NCI-H82 (cell line): ENCODE measurements around the gene NMUR1.
A peak's percentile ranks its signal among the peaks of the same experiment; 100 is the strongest.

Experiments used
- DNase-seq: peaks from one replicate; lab custom pipeline; 2025; lab: John Stamatoyannopoulos, UW

The NMUR1 gene

DNA sequence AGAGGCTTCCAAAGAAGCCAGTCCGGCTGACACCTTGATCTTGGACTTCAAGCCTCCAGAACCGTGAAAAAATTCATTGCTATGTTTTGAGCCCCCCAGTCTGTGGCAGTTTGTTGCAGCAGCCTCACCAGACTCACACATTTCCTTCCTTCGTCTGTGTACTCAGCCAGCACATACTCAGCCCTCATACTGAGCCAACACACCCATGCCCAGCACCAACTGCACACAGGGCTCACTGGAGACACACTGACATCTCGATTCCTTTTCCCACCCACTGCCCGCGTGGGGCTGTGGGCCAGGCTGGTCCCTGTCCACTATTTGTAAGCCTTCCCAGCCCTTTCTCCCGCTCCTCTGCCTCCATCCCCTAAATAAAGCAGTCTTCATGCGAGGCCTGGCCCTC, 24.1 kb upstream of the NMUR1 start:
- no peak for DNase-seq

DNA sequence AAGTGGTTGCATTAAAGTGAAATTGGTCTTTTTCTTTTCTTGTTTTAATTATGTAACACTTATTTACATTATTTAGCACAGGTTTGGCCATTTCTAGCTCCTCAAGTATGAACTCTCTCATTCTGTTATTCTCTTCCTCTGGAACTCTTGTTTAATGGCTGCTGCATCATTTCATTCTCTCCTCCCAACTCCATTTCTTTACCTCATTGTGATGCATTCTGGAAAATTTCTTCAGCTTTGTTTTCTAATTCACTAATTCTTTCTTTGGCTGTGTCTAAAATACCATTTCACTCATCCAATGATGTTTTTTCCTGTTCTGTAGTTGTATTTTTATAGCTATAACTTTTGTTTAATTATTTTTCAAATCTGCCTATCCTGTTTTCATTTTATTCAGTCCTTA, 22.5 kb upstream of the NMUR1 start:
- DNase-seq, result no peak

DNA sequence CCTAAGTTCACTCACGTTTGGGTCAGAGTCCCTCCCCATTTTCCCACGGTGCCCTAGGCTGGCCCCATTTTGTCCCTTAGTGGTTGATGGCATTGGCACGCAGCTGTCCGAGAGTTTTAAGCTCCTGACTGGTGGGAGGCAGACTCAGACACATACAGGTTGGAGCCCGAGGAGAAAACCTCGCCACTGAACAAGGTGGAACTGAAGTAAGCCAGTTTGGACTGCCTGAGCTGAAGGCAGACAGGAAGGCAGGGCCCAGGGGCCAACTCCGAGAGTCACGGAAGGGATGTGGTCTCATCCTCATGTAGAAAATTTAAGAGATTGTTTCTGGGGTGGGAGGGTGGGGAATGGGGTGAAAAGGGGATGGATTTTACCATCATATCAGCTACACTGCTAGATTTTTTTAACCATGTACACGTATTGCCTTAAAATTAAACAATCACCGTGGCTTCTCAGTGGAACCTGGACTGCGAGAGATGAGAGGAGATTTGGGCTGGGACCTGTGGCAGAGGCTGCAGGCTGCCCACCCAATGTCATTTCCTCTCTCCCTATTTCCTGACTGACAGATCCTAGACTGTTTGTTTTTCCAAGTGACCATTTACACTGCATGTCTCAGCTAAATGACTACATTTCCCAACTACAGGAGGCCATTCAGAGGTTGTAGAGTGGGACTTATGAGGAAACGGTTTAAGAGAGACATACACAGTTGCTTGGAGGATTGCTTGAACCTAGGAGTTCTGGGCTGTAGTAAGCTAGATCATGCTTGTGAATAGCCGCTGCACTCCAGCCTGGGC, 19.4 kb upstream of the NMUR1 start:
- DNase-seq, result no peak

GRCh38 chr2:231548752-231549151, 18.5 kb upstream of the NMUR1 start:
- DNase-seq, result no peak

GRCh38 chr2:231547315-231548110, 17.3 kb upstream of the NMUR1 start:
- DNase-seq, result no peak

GRCh38 chr2:231546014-231546715, 15.9 kb upstream of the NMUR1 start:
- DNase-seq, result no peak

DNA sequence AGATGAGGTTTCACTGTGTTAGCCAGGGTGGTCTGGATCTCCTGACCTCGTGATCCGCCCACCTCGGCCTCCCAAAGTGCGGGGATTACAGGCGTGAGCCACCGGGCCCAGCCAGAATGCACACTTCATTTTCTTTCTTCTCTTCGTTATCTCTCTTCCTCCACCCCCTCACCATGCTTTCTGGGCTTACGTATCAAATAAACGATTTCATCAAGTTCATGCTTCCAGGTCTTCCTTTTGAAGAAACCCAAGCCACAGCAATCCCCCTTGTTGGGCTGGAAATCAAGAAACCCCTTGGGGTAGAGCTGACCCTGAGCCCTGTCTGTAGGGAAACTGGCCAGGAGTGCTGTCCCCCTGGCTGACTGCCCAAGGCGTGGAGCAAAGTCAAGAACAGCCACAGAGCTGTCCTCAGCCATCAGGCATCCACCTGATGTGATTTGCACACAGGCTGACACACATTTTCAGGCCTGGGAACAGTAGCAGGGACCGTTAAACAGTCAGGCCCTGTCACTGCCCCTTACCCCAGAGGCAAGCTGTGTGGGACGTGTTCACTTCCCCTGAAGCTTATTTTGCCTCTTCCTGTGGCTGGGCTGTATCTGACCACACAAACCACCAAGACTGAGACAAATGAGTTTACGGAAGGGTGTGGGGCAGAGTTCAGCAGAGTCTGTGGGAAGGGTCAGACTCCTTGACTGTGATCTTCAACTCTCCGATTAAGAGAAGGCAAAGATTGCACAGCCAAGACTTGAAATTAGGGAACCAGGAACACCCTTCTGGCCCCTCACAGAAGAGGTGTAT, 15.1 kb upstream of the NMUR1 start:
- no peak for DNase-seq

GRCh38 chr2:231542136-231542535, 11.9 kb upstream of the NMUR1 start:
- DNase-seq, result no peak

- peak; percentile 48 for DNase-seq
Observed at GRCh38 chr2:231541645-231542044, 11.4 kb upstream of the NMUR1 start.

GRCh38 chr2:231539991-231540390, 9.7 kb upstream of the NMUR1 start:
- no peak for DNase-seq

DNA sequence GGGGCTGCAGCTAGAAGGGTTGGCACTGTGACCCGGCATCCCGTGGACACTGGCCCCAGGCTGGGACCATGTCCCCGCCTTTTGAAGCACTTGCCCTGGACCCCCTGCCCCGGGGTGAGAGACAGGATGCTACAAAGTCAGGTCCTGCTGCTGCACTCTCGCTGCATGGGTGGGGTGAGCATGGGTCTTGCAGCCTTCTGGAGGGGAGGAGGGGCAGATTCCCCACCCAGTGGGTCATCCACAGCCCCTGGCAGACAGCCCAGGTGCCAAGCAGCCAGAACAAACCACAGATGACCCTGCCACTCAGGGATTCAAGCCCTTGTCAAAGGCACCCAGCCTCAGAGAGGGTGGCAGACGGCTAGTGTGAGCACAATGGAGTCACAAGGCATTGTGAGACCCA, 5.7 kb upstream of the NMUR1 start:
- no peak for DNase-seq

GRCh38 chr2:231533777-231534125, 3.5 kb upstream of the NMUR1 start:
- no peak for DNase-seq

DNA sequence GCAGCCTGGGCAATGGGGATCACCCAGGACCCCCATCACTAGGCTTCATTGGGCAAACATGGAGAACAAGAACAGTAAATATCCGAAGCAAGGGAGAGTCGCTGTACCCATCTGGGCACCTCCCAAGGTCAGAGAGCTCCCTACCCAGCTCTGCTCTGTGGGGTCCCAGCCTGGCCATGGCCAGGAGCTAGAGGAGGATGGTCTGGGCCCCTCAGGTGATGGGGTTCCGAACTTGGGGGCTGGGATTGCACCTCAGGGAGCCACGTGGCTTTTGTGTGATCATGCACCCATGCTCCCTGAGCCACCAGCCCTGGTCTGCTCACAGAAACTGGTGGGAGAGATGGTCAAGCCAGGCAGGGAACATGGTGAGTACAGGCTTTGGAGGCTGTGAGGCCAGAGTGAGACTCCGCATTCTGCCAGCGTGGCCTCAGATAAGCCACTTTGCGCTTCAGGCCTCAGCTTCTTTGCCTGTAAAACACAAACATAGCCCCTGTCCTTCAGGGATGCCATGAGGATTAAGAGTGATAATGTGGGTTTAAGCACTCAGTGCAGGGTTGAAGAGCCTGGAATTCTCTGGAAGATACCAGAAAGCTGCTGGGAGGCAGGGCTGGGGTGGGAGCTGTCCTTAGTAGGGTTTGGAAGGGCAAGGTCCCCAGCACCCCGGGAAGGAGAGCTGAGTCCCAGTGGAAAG, 3.0 kb upstream of the NMUR1 start:
- peak; percentile 75 for DNase-seq

GRCh38 chr2:231532756-231533035, 2.5 kb upstream of the NMUR1 start:
- no peak for DNase-seq

- no peak for DNase-seq
Observed at GRCh38 chr2:231531883-231532755, 1.9 kb upstream of the NMUR1 start.

- DNase-seq, result no peak
Observed at GRCh38 chr2:231531466-231531865, 1.2 kb upstream of the NMUR1 start.

DNA sequence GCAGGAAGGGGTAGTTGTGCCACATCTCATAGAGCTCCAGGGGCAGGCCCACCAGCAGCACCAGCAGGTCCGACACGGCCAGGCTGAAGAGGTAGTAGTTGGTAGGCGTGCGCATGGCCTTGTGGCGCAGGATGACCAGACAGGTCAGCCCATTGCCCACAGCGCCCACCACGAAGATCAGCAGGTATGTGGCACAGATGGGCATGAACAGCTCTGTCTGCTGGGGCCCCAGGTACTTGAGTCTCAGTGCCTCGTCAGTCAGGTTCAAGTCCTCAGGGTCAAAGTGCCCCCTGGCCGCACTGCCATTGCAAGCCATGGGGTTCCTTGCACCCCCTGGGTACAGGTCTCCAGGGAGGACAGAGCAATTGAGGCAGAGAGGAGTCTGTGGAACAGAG, 1.6 kb downstream of the NMUR1 start:
- DNase-seq, result no peak

- DNase-seq, result no peak
Observed at GRCh38 chr2:231527955-231528635, 2.1 kb downstream of the NMUR1 start.

- DNase-seq, result peak; percentile 82
Observed at GRCh38 chr2:231527091-231527395, 3.2 kb downstream of the NMUR1 start.

DNA sequence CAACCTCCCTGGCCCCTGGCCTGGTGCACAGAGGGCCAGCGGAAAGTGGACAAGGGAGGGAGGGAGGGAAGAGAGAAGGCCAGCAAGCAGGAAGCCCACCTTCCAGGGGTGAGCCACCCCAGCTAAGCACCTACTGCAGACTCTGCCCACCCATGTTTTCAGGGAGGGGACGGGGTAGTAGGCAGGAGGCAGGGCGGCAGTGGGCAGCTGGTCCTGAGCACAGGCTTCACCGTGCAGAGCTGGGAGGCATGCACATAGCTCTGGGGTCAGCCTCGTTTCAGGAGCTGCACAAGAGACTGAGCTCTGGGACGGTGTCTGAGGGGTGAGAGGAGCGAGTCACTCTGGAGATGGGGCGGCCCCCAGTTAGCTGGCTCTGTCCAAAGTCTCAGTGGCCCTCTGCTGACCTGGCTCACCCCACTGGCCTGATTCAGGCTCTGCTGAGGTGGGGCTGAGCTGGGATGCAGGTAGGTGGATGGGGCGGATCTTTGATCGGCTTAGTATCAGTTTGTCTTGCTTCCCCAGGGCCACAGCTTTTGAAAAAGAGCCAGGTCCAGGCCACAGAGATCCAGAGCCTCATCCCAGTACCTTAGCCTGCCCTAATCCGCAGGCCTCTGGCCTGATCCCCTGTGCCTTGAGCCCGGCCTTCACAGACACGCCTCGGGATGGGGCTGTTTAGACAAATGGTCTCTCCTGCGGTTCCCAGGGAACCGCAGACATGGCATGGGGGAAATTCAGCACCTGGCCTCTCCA, 3.7 kb downstream of the NMUR1 start:
- peak; percentile 82 for DNase-seq
